ENCODE results near the gene BLM. TPM values are rescaled to one million over a fixed set of nuclear protein-coding genes. Genes with fewer than 3 reads are reported as not detected.

Gene BLM
- total RNA-seq, 1 experiment from 2014 or later: 31.8 TPM

DNA sequence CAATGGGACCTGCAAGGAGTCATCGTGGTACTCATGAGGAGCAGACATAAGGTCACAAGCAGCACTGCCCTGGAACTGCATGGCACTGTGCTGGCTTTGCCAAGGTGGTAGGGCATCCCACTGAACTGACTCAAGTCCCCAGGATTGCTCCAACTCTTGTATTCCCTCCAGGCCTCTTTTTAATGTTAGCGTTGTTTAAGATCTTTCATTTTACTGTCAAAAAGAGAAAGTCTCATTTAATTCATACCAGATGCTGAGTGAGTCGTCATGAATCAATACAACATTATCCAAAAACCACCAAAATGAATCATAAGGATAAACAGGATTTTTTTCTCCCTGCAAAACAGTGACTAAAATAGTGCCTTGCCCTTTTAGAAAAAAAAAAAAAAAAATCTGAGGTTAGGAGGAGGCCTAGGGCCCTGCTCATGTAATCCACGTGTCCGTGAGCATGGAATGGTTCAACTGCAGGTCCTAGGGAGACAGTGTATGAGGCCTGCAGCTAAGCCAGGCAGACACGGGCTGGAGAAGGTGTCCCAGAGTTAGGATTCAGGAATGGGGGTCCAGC is 36.7 kb upstream of the BLM start:
- intact Hi-C loops (cut with micrococcal nuclease; ENCODE audit: unreplicated experiment): no loop called here
- no peak for DNase-seq

DNA sequence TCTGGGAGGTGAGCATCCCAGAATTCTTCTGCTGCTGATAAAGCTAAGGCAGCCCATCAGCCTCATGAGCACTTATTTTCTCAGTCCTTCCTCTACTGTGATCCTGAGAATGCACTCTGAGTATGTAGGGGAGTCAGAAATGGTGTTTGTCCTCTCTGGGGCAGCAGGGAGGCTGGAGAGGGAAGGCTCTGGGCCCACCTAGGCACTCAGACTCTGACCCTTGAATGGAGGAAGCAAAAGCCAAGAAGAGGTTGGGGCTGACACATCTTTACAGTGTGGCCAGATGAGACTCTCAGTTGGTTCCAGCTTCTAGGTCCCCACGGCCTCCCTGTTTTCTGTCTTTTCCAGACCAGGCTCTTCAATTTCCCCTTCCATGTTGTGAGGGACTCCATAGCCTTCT is 36.1 kb upstream of the BLM start:
- Mint-ChIP-seq H3K4me3 (ENCODE audit: low read depth, unreplicated experiment) (no peak overlapping the region), H3K9me3 (ENCODE audit: low read depth, unreplicated experiment) (no peaks in the 10 kb centered on the region), H3K36me3 (ENCODE audit: insufficient read depth, unreplicated experiment) (no peaks in the 10 kb centered on the region), H3K4me1 (ENCODE audit: low read depth, unreplicated experiment) (no peaks in the 10 kb centered on the region), H3K27me3 (ENCODE audit: unreplicated experiment) (peaks cover 14% of the 10 kb centered on the region), H3K27ac (ENCODE audit: unreplicated experiment) (no peak overlapping the region)
- BruUV-seq (replicated peaks): no TSS peak
- DNase-seq: no peak
- TF ChIP-seq, protein P1, sequence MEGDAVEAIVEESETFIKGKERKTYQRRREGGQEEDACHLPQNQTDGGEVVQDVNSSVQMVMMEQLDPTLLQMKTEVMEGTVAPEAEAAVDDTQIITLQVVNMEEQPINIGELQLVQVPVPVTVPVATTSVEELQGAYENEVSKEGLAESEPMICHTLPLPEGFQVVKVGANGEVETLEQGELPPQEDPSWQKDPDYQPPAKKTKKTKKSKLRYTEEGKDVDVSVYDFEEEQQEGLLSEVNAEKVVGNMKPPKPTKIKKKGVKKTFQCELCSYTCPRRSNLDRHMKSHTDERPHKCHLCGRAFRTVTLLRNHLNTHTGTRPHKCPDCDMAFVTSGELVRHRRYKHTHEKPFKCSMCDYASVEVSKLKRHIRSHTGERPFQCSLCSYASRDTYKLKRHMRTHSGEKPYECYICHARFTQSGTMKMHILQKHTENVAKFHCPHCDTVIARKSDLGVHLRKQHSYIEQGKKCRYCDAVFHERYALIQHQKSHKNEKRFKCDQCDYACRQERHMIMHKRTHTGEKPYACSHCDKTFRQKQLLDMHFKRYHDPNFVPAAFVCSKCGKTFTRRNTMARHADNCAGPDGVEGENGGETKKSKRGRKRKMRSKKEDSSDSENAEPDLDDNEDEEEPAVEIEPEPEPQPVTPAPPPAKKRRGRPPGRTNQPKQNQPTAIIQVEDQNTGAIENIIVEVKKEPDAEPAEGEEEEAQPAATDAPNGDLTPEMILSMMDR (IDR thresholded peaks at IDR 0.05; ENCODE audit: unreplicated experiment): no peak
- CTCF ChIA-PET: interaction anchor here (0.7 kb wide), 1 partner anchor 33 kb away, joined by 3 read pairs; no protein-coding TSS in a partner anchor
- intact Hi-C loops (cut with micrococcal nuclease; ENCODE audit: unreplicated experiment): no loop called here

More for the DNA sequence above, 36.7 kb upstream of the BLM start:
- H3K9me3 Mint-ChIP-seq (ENCODE audit: low read depth, unreplicated experiment): no peaks in the 10 kb centered on the region
- TF ChIP-seq, protein P1 (IDR thresholded peaks at IDR 0.05; ENCODE audit: unreplicated experiment): no peak
- CTCF ChIA-PET: interaction anchor here (0.7 kb wide), 1 partner anchor 33 kb away, joined by 3 read pairs; no protein-coding TSS in a partner anchor
- peaks cover 9% of the 10 kb centered on the region for H3K27me3 Mint-ChIP-seq (ENCODE audit: unreplicated experiment)
- H3K4me1 Mint-ChIP-seq (ENCODE audit: low read depth, unreplicated experiment): no peaks in the 10 kb centered on the region
- no peaks in the 10 kb centered on the region for H3K36me3 Mint-ChIP-seq (ENCODE audit: insufficient read depth, unreplicated experiment)
- no peak overlapping the region for H3K4me3 Mint-ChIP-seq (ENCODE audit: low read depth, unreplicated experiment)
- no TSS peak for BruUV-seq (replicated peaks)
- no peak overlapping the region for H3K27ac Mint-ChIP-seq (ENCODE audit: unreplicated experiment)

DNA sequence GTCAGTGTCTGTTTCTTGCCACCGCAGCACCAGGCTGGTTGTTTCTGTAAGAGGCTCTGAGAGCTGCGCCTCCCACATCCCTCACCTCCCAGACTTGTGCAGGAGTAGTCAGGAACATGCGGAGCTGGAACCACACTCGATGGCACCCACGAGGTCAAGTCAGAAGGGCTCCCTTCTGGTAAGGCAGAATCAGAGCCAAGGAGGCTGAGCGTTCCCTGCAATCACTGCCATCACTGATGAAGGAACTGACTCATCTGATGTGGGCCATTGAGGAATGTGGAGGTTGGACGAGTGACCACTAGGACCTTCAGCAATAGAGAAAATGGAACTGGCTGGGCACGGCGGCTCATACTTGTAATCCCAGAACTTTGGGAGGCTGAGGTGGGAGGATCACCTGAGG is 35.7 kb upstream of the BLM start:
- CTCF ChIA-PET: interaction anchor here (0.7 kb wide), 1 partner anchor 34 kb away, joined by 3 read pairs; no protein-coding TSS in a partner anchor
- Mint-ChIP-seq H3K4me3 (ENCODE audit: low read depth, unreplicated experiment) (no peak overlapping the region), H3K9me3 (ENCODE audit: low read depth, unreplicated experiment) (no peaks in the 10 kb centered on the region), H3K36me3 (ENCODE audit: insufficient read depth, unreplicated experiment) (no peaks in the 10 kb centered on the region), H3K27ac (ENCODE audit: unreplicated experiment) (no peak overlapping the region), H3K4me1 (ENCODE audit: low read depth, unreplicated experiment) (no peaks in the 10 kb centered on the region), H3K27me3 (ENCODE audit: unreplicated experiment) (peaks cover 14% of the 10 kb centered on the region)
- no peak for DNase-seq
- TF ChIP-seq, protein P1 (IDR thresholded peaks at IDR 0.05; ENCODE audit: unreplicated experiment): no peak
- BruUV-seq (replicated peaks): no TSS peak
- intact Hi-C loops (cut with micrococcal nuclease; ENCODE audit: unreplicated experiment): no loop called here

DNA sequence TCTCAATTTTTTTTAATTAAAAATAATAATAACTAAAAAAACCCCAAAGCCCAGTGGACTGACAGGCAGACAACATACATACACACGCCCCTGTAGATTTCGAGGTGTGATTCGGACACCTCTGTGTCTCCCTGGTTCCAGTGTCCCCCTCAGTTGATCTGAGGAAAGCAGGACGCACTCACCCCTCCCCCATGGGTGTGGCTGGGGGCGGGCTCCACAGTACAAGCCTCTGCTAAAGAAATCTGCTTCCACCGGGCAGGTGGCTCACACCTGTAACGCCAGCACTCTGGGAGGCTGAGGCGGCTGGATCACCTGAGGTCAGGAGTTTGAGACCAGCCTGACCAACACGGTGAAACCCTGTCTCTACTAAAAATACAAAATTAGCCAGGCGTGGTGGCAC is 33.8 kb upstream of the BLM start:
- no TSS peak for BruUV-seq (replicated peaks)
- CTCF ChIA-PET: no interaction called here
- Mint-ChIP-seq H3K36me3 (ENCODE audit: insufficient read depth, unreplicated experiment) (no peaks in the 10 kb centered on the region), H3K9me3 (ENCODE audit: low read depth, unreplicated experiment) (no peaks in the 10 kb centered on the region), H3K4me1 (ENCODE audit: low read depth, unreplicated experiment) (no peaks in the 10 kb centered on the region), H3K27me3 (ENCODE audit: unreplicated experiment) (peaks cover 14% of the 10 kb centered on the region), H3K27ac (ENCODE audit: unreplicated experiment) (no peak overlapping the region), H3K4me3 (ENCODE audit: low read depth, unreplicated experiment) (no peak overlapping the region)
- intact Hi-C loops (cut with micrococcal nuclease; ENCODE audit: unreplicated experiment): no loop called here
- TF ChIP-seq, protein P1 (IDR thresholded peaks at IDR 0.05; ENCODE audit: unreplicated experiment): no peak
- no peak for DNase-seq

Data from Calu3 (cell line).